OCI-LY3 (cell line): ENCODE measurements around the gene THEM4.

ENCODE experiments used
- CTCF ChIP-seq: fragments of 200-600, 300-600 bp; sonication (generic); IDR thresholded peaks from 2 replicates; pipeline ENCODE4 v1.5.1; 2014; ENCODE audit warnings: antibody characterized with exemption, low read length, low read depth
- EZH2phosphoT487 ChIP-seq: fragments of 200-600 bp; shearing (Covaris generic); IDR thresholded peaks from 2 replicates; pipeline ENCODE4 v1.6.1; 2018; ENCODE audit warnings: antibody characterized with exemption, mixed run types, low read depth

GRCh38 chr1:151934048-151934493, 24.8 kb upstream of the THEM4 start:
- TF ChIP-seq CTCF: peak; percentile 93
- no peak for TF ChIP-seq EZH2phosphoT487
